ENCODE measurements around the gene LRMDA. TPM values are rescaled to one million over a fixed set of nuclear protein-coding genes. Genes with fewer than 3 reads are reported as not detected.

Gene LRMDA
- total and polyA plus RNA-seq, 2 of the 4 experiments (the other 2 are of a cell fraction), result 0.07 TPM; not detected in 1

GRCh38 chr10:76036111-76036940, 604.9 kb downstream of the LRMDA start (continued):
- no peak for TF ChIP-seq MXI1 (IDR thresholded peaks at IDR 0.05; ENCODE audit: borderline replicate concordance, low read depth, low read length)
- TF ChIP-seq MAFK (IDR thresholded peaks at IDR 0.05; ENCODE audit: low read depth, low read length), result no peak
- TF ChIP-seq RFX5 (IDR thresholded peaks at IDR 0.05; ENCODE audit: low read depth, low read length), result no peak
- TF ChIP-seq, protein P1, sequence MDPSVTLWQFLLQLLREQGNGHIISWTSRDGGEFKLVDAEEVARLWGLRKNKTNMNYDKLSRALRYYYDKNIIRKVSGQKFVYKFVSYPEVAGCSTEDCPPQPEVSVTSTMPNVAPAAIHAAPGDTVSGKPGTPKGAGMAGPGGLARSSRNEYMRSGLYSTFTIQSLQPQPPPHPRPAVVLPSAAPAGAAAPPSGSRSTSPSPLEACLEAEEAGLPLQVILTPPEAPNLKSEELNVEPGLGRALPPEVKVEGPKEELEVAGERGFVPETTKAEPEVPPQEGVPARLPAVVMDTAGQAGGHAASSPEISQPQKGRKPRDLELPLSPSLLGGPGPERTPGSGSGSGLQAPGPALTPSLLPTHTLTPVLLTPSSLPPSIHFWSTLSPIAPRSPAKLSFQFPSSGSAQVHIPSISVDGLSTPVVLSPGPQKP (IDR thresholded peaks at IDR 0.05; ENCODE audit: borderline replicate concordance, low read depth, low read length), result no peak

All from IMR-90 (cell line).